Effector memory CD4-positive, alpha-beta T cell (primary cell): Measurements from ENCODE around the gene TFR2.

Source experiments
- DNase-seq, 3 donors: peaks; one replicate each; pipeline ENCODE4 v3.0.0-alpha.2; 2020
- H3K27ac ChIP-seq: 2 replicates; pipeline ENCODE4 v1.7.0; 2013; ENCODE audit warnings: mild to moderate bottlenecking, low read length, moderate library complexity; ENCODE audit not compliant: insufficient read depth, poor library complexity, severe bottlenecking
- H3K27me3 ChIP-seq: replicated peaks from 2 replicates; pipeline ENCODE4 v1.7.0; 2013; ENCODE audit warnings: mild to moderate bottlenecking, low read length; ENCODE audit not compliant: insufficient read depth, control insufficient read depth, poor library complexity, severe bottlenecking
- H3K36me3 ChIP-seq: 2 replicates; pipeline ENCODE4 v1.7.0; 2013; ENCODE audit warnings: mild to moderate bottlenecking, low read length, moderate library complexity; ENCODE audit not compliant: control insufficient read depth, insufficient read depth
- H3K4me1 ChIP-seq: 2 replicates; pipeline ENCODE4 v1.7.0; 2013; ENCODE audit warnings: low read length, mild to moderate bottlenecking; ENCODE audit not compliant: control insufficient read depth, insufficient read depth, poor library complexity, severe bottlenecking
- H3K4me3 ChIP-seq: 2 replicates; pipeline ENCODE4 v1.7.0; 2013; ENCODE audit warnings: low read length, low read depth, mild to moderate bottlenecking; ENCODE audit not compliant: insufficient read depth, poor library complexity, severe bottlenecking
- H3K9me3 ChIP-seq: 2 replicates; pipeline ENCODE4 v1.7.0; 2013; ENCODE audit warnings: mild to moderate bottlenecking, low read length, moderate library complexity; ENCODE audit not compliant: control insufficient read depth

The TFR2 gene

GRCh38 chr7:100684534-100685042 is 43.2 kb upstream of the TFR2 start:
- Histone ChIP-seq H3K36me3 (peaks cover 73% of the 10 kb centered on the region), H3K9me3 (no peaks in the 10 kb centered on the region), H3K27me3 (no peaks in the 10 kb centered on the region), H3K4me1 (peaks cover 20% of the 10 kb centered on the region), H3K27ac (no peak overlapping the region), H3K4me3 (no peak overlapping the region)
- DNase-seq: no peak

- Histone ChIP-seq H3K9me3 (no peaks in the 10 kb centered on the region), H3K27me3 (no peaks in the 10 kb centered on the region), H3K27ac (no peak overlapping the region), H3K36me3 (peaks cover 80% of the 10 kb centered on the region), H3K4me1 (peaks cover 21% of the 10 kb centered on the region), H3K4me3 (no peak overlapping the region)
- DNase-seq: no peak
Measured at GRCh38 chr7:100683659-100684533, 42.5 kb upstream of the TFR2 start.

- no peak overlapping the region for H3K4me3 ChIP-seq
- H3K9me3 ChIP-seq: no peaks in the 10 kb centered on the region
- peaks cover 80% of the 10 kb centered on the region for H3K36me3 ChIP-seq
- no peaks in the 10 kb centered on the region for H3K27me3 ChIP-seq
- H3K27ac ChIP-seq: no peak overlapping the region
- DNase-seq: no peak
- H3K4me1 ChIP-seq: peaks cover 21% of the 10 kb centered on the region
Measured at GRCh38 chr7:100682991-100683658, 41.8 kb upstream of the TFR2 start.

- no peak for DNase-seq
Measured at GRCh38 chr7:100682228-100682741, 40.9 kb upstream of the TFR2 start.

GRCh38 chr7:100681491-100682227 is 40.3 kb upstream of the TFR2 start:
- no peak overlapping the region for H3K4me3 ChIP-seq
- H3K27me3 ChIP-seq: no peaks in the 10 kb centered on the region
- H3K27ac ChIP-seq: no peak overlapping the region
- H3K36me3 ChIP-seq: peaks cover 79% of the 10 kb centered on the region
- no peak for DNase-seq
- no peaks in the 10 kb centered on the region for H3K9me3 ChIP-seq
- peaks cover 21% of the 10 kb centered on the region for H3K4me1 ChIP-seq

More at GRCh38 chr7:100682228-100682741, 40.9 kb upstream of the TFR2 start:
- Histone ChIP-seq H3K4me1 (peaks cover 21% of the 10 kb centered on the region), H3K36me3 (peaks cover 81% of the 10 kb centered on the region), H3K4me3 (no peak overlapping the region), H3K27ac (no peak overlapping the region), H3K27me3 (no peaks in the 10 kb centered on the region), H3K9me3 (no peaks in the 10 kb centered on the region)

GRCh38 chr7:100680576-100681271 is 39.4 kb upstream of the TFR2 start:
- H3K36me3 ChIP-seq: peaks cover 73% of the 10 kb centered on the region
- no peaks in the 10 kb centered on the region for H3K27me3 ChIP-seq
- no peaks in the 10 kb centered on the region for H3K9me3 ChIP-seq
- H3K4me1 ChIP-seq: peaks cover 24% of the 10 kb centered on the region
- no peak overlapping the region for H3K4me3 ChIP-seq
- no peak for DNase-seq
- no peak overlapping the region for H3K27ac ChIP-seq

GRCh38 chr7:100679927-100680575 is 38.7 kb upstream of the TFR2 start:
- no peak for DNase-seq
- no peak overlapping the region for H3K4me3 ChIP-seq
- H3K4me1 ChIP-seq: peaks cover 24% of the 10 kb centered on the region
- H3K27ac ChIP-seq: no peak overlapping the region
- no peaks in the 10 kb centered on the region for H3K27me3 ChIP-seq
- H3K9me3 ChIP-seq: no peaks in the 10 kb centered on the region
- peaks cover 67% of the 10 kb centered on the region for H3K36me3 ChIP-seq

GRCh38 chr7:100679129-100679926 is 38.0 kb upstream of the TFR2 start:
- H3K4me1 ChIP-seq: peaks cover 24% of the 10 kb centered on the region
- H3K36me3 ChIP-seq: peaks cover 60% of the 10 kb centered on the region
- no peaks in the 10 kb centered on the region for H3K27me3 ChIP-seq
- peak overlapping the region; percentile 7 for H3K27ac ChIP-seq
- DNase-seq: no peak
- no peak overlapping the region for H3K4me3 ChIP-seq
- no peaks in the 10 kb centered on the region for H3K9me3 ChIP-seq
